Left ventricle myocardium inferior (tissue), 1 donor: ENCODE measurements around the gene TULP3. TPM values are rescaled to one million over a fixed set of nuclear protein-coding genes. Genes with fewer than 3 reads are reported as not detected.

Experiments
- DNase-seq: peaks from one replicate; pipeline ENCODE4 v3.0.0-alpha.2; 2020
- H3K27ac ChIP-seq: fragments of 200-600 bp; replicated peaks from 2 replicates; pipeline ENCODE4 v1.8.0; 2021
- H3K27me3 ChIP-seq: fragments of 200-600 bp; 2 replicates; pipeline ENCODE4 v1.8.0; 2021; ENCODE audit warnings: low read depth
- H3K36me3 ChIP-seq: fragments of 200-600 bp; 2 replicates; pipeline ENCODE4 v1.8.0; 2021
- H3K4me1 ChIP-seq: fragments of 200-600 bp; 2 replicates; pipeline ENCODE4 v1.8.0; 2021
- H3K4me3 ChIP-seq: fragments of 200-600 bp; 2 replicates; pipeline ENCODE4 v1.8.0; 2021; ENCODE audit warnings: mild to moderate bottlenecking, moderate library complexity
- H3K9me3 ChIP-seq: fragments of 200-600 bp; replicated peaks from 2 replicates; pipeline ENCODE4 v1.8.0; 2021
- CTCF ChIP-seq: fragments of 200-600 bp; IDR thresholded peaks from 2 replicates; pipeline ENCODE4 v1.8.0; 2021; ENCODE audit warnings: antibody characterized with exemption, mild to moderate bottlenecking, borderline replicate concordance
- intact Hi-C: fragments of 100-400 bp; cut with micrococcal nuclease; formaldehyde crosslinking; loops from one replicate; pipeline ENCODE4 v1.11.0; 2022
- total RNA-seq: library from RNA; stranded (reverse); fragmentation: NEBNext Ultra II Directional; extraction: Animal tissue kit (Norgen Biotek cat#: 25700); gene quantifications from one replicate; pipeline ENCODE4 v1.2.1, GENCODE V29; 2021
- donor health status: DM: no; HTN: yes; CAD: no; lungs with severe emphysema.

TULP3 gene
- total RNA-seq, 1 donor from 2014 or later, result 4.8 TPM

GRCh38 chr12:2940564-2940963 lies 49.9 kb downstream of the TULP3 start:
- DNase-seq, result no peak
- peaks cover 10% of the 10 kb centered on the region for H3K4me1 ChIP-seq
- no peak overlapping the region for H3K27ac ChIP-seq
- TF ChIP-seq CTCF, result no peak
- no peak overlapping the region for H3K4me3 ChIP-seq
- no peaks in the 10 kb centered on the region for H3K27me3 ChIP-seq
- intact Hi-C loops, result no loop called here
- H3K36me3 ChIP-seq, result peaks cover 33% of the 10 kb centered on the region
- no peaks in the 10 kb centered on the region for H3K9me3 ChIP-seq

GRCh38 chr12:2941524-2941923 lies 50.8 kb downstream of the TULP3 start:
- no peak overlapping the region for H3K4me3 ChIP-seq
- peaks cover 25% of the 10 kb centered on the region for H3K36me3 ChIP-seq
- no peak for TF ChIP-seq CTCF
- no peak for DNase-seq
- H3K27me3 ChIP-seq, result no peaks in the 10 kb centered on the region
- H3K27ac ChIP-seq, result no peak overlapping the region
- intact Hi-C loops, result no loop called here
- H3K4me1 ChIP-seq, result peaks cover 10% of the 10 kb centered on the region
- H3K9me3 ChIP-seq, result no peaks in the 10 kb centered on the region

GRCh38 chr12:2944401-2945047 lies 53.8 kb downstream of the TULP3 start:
- Histone ChIP-seq H3K27ac (no peak overlapping the region), H3K4me1 (peaks cover 10% of the 10 kb centered on the region), H3K36me3 (peaks cover 5% of the 10 kb centered on the region), H3K4me3 (no peak overlapping the region), H3K9me3 (no peaks in the 10 kb centered on the region), H3K27me3 (no peaks in the 10 kb centered on the region)
- intact Hi-C loops, result no loop called here
- DNase-seq, result peak; percentile 29
- TF ChIP-seq CTCF, result peak; percentile 79

- H3K4me1 ChIP-seq, result peaks cover 6% of the 10 kb centered on the region
- no peaks in the 10 kb centered on the region for H3K9me3 ChIP-seq
- DNase-seq, result no peak
- no peak overlapping the region for H3K27ac ChIP-seq
- TF ChIP-seq CTCF, result no peak
- no peak overlapping the region for H3K4me3 ChIP-seq
- H3K36me3 ChIP-seq, result no peaks in the 10 kb centered on the region
- intact Hi-C loops, result no loop called here
- H3K27me3 ChIP-seq, result no peaks in the 10 kb centered on the region
Measured at GRCh38 chr12:2949411-2949810, 58.7 kb downstream of the TULP3 start.

GRCh38 chr12:2955888-2956287 lies 65.2 kb downstream of the TULP3 start:
- peaks cover 27% of the 10 kb centered on the region for H3K4me1 ChIP-seq
- no peak overlapping the region for H3K4me3 ChIP-seq
- no peak for TF ChIP-seq CTCF
- peaks cover 11% of the 10 kb centered on the region for H3K27me3 ChIP-seq
- no peaks in the 10 kb centered on the region for H3K9me3 ChIP-seq
- intact Hi-C loops, result no loop called here
- H3K36me3 ChIP-seq, result no peaks in the 10 kb centered on the region
- DNase-seq, result no peak
- no peak overlapping the region for H3K27ac ChIP-seq
